Neuronal stem cell (in vitro differentiated cells): ENCODE data around the gene PGC.

Experiments used
- DNase-seq: peaks from one replicate; pipeline ENCODE4 v3.0.0-alpha.2; 2013; ENCODE audit warnings: low spot score
- H2AFZ ChIP-seq: one replicate; pipeline ENCODE4 v1.6.1; 2013; ENCODE audit warnings: mild to moderate bottlenecking, low read length, inconsistent platforms
- H2AK5ac ChIP-seq: 2 replicates; pipeline ENCODE4 v1.6.1; 2013; ENCODE audit warnings: low read depth, mild to moderate bottlenecking, inconsistent platforms, low read length, moderate library complexity, mixed read lengths
- H2BK120ac ChIP-seq: 2 replicates; pipeline ENCODE4 v1.6.1; 2013; ENCODE audit warnings: low read depth, mild to moderate bottlenecking, inconsistent platforms, low read length, moderate library complexity, mixed read lengths
- H2BK12ac ChIP-seq: one replicate; pipeline ENCODE4 v1.6.1; 2013; ENCODE audit warnings: low read length, inconsistent platforms
- H2BK15ac ChIP-seq: 2 replicates; pipeline ENCODE4 v1.6.1; 2013; ENCODE audit warnings: mild to moderate bottlenecking, low read length, inconsistent platforms, mixed read lengths
- H2BK5ac ChIP-seq: one replicate; pipeline ENCODE4 v1.6.1; 2013; ENCODE audit warnings: inconsistent platforms, mild to moderate bottlenecking, low read length, moderate library complexity
- H3K14ac ChIP-seq: one replicate; pipeline ENCODE4 v1.6.1; 2013; ENCODE audit warnings: low read length, inconsistent platforms
- H3K18ac ChIP-seq: 2 replicates; pipeline ENCODE4 v1.6.1; 2013; ENCODE audit warnings: low read length, inconsistent platforms
- H3K23ac ChIP-seq: 2 replicates; pipeline ENCODE4 v1.6.1; 2013; ENCODE audit warnings: low read depth, mild to moderate bottlenecking, mixed read lengths, low read length, inconsistent platforms; ENCODE audit not compliant: poor library complexity
- H3K27ac ChIP-seq: replicated peaks from 3 replicates; pipeline ENCODE4 v1.5.1; 2013; ENCODE audit warnings: low read length, inconsistent platforms
- H3K27me3 ChIP-seq, 3 experiments: 2 replicates each; pipeline ENCODE4 v1.6.1; 2013; ENCODE audit warnings: low read length in 3 of 3, mild to moderate bottlenecking in 2 of 3, inconsistent platforms in 1 of 3, low read depth in 1 of 3, mixed read lengths in 1 of 3, moderate library complexity in 1 of 3; ENCODE audit not compliant: control insufficient read depth in 3 of 3, insufficient read depth in 3 of 3
- H3K36me3 ChIP-seq, 2 donors: replicated peaks in 1 of 2; 2 replicates each; pipeline ENCODE4 v1.6.1; 2013; ENCODE audit warnings: low read length in 2 of 2; ENCODE audit not compliant: control insufficient read depth in 2 of 2, insufficient read depth in 2 of 2
- H3K4ac ChIP-seq: 2 replicates; pipeline ENCODE4 v1.6.1; 2013; ENCODE audit warnings: inconsistent platforms, mild to moderate bottlenecking, low read length, moderate library complexity
- H3K4me1 ChIP-seq, 2 donors: 1 replicate in 1 of 2; 2 replicates in 1 of 2; pipeline ENCODE4 v1.6.1; 2013; ENCODE audit warnings: low read length in 2 of 2, low read depth in 1 of 2; ENCODE audit not compliant: control insufficient read depth in 2 of 2, insufficient read depth in 1 of 2
- H3K4me2 ChIP-seq: one replicate; pipeline ENCODE4 v1.6.1; 2013; ENCODE audit warnings: mild to moderate bottlenecking, low read length, inconsistent platforms; ENCODE audit not compliant: insufficient read depth, poor library complexity, severe bottlenecking
- H3K4me3 ChIP-seq, 2 donors: 2 replicates each; pipeline ENCODE4 v1.5.1; 2013; ENCODE audit warnings: low read length in 2 of 2, mild to moderate bottlenecking in 2 of 2, inconsistent platforms in 1 of 2, moderate library complexity in 1 of 2
- H3K79me1 ChIP-seq: one replicate; pipeline ENCODE4 v1.6.1; 2013; ENCODE audit warnings: low read depth, mild to moderate bottlenecking, inconsistent platforms, low read length, moderate library complexity
- H3K9ac ChIP-seq: one replicate; pipeline ENCODE4 v1.6.1; 2013; ENCODE audit warnings: mild to moderate bottlenecking, low read depth, low read length, inconsistent platforms; ENCODE audit not compliant: poor library complexity
- H3K9me3 ChIP-seq, 2 donors: replicated peaks in 1 of 2; 2 replicates each; pipeline versions ENCODE3 to v1.6.1; 2013; ENCODE audit warnings: low read length in 2 of 2, mild to moderate bottlenecking in 2 of 2, inconsistent platforms in 1 of 2, low read depth in 1 of 2, mixed read lengths in 1 of 2, moderate library complexity in 1 of 2; ENCODE audit not compliant: control insufficient read depth in 2 of 2, insufficient read depth in 1 of 2
- H4K8ac ChIP-seq: one replicate; pipeline ENCODE4 v1.6.1; 2013; ENCODE audit warnings: low read depth, mild to moderate bottlenecking, inconsistent platforms, low read length, moderate library complexity
- H4K91ac ChIP-seq: one replicate; pipeline ENCODE4 v1.6.1; 2013; ENCODE audit warnings: low read length, low read depth, mild to moderate bottlenecking, inconsistent platforms; ENCODE audit not compliant: poor library complexity
- WGBS, 2 donors: extraction: QIAGEN DNeasy Blood & Tissue Kit; methylation state at CpG; one replicate each; pipeline ENCODE4 v1.1.7; 2013; ENCODE audit warnings: missing lambda C conversion rate in 2 of 2, mixed read lengths in 1 of 2; ENCODE audit not compliant: insufficient read length in 2 of 2, insufficient replicate concordance in 1 of 2; ENCODE audit errors: extremely low coverage in 2 of 2; 5-methylcytosine and 5-hydroxymethylcytosine counted together

Gene PGC

DNA sequence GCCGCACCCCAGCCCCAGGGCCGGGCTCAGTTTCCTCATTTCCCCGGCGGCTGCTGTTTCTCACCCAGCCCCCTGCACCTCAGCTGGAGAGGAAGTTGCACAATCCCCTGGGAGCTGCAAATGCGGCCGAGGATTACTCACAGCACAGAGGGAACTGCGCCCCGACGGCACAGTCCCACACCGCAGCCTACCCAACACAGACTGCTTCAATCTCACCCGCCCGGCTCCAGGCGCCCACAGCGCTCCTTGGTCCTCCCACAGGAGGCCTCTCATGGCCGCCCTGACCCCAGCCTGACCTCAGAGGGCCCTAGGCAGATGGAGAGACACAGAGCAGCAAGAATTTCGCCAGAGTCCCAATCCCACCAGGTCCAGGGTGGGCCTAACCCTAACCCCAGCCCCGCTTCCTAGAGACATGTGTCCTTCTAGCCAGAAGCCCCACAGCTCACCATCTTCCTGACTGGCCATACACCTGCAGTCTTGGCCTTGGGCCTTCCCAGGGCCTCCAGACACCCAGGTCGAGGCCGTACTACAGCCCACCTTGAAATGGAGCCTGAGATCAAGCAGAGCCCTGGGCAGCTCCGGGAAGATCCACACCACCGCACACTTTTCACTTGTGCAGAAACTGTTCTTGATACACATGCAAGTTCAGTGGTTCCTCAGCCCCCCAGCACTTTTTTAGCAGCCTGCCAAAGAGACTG lies 23.5 kb downstream of the PGC start:
- H3K4me2 ChIP-seq, result no peak overlapping the region
- DNase-seq, result no peak
- H4K91ac ChIP-seq, result no peak overlapping the region
- peak overlapping the region; percentile 9 for H2AFZ ChIP-seq
- H2BK12ac ChIP-seq, result no peak overlapping the region
- H3K27me3 ChIP-seq, result peaks cover 0 to 25% (median 0%) of the 10 kb centered on the region in 3 experiments
- H3K27ac ChIP-seq, result no peak overlapping the region
- H3K14ac ChIP-seq, result no peak overlapping the region
- peaks cover 0 to 2% of the 10 kb centered on the region in 2 donors for H3K4me1 ChIP-seq
- H3K18ac ChIP-seq, result peak overlapping the region; percentile 70
- H2BK15ac ChIP-seq, result no peak overlapping the region
- peak overlapping the region; percentile 68 for H2BK5ac ChIP-seq
- H4K8ac ChIP-seq, result no peak overlapping the region
- no peak overlapping the region for H2AK5ac ChIP-seq
- peak overlapping the region; percentile 37 for H3K4ac ChIP-seq
- no peak overlapping the region for H3K4me3 ChIP-seq
- no peak overlapping the region for H2BK120ac ChIP-seq
- H3K36me3 ChIP-seq, result no peaks in the 10 kb centered on the region
- peak overlapping the region; percentile 30 for H3K9ac ChIP-seq
- no peaks in the 10 kb centered on the region for H3K9me3 ChIP-seq
- no peak overlapping the region for H3K23ac ChIP-seq
- H3K79me1 ChIP-seq, result no peaks in the 10 kb centered on the region
- WGBS, 2 donors, result no CpG with 5 or more reads among the region's 21 CpGs

DNA sequence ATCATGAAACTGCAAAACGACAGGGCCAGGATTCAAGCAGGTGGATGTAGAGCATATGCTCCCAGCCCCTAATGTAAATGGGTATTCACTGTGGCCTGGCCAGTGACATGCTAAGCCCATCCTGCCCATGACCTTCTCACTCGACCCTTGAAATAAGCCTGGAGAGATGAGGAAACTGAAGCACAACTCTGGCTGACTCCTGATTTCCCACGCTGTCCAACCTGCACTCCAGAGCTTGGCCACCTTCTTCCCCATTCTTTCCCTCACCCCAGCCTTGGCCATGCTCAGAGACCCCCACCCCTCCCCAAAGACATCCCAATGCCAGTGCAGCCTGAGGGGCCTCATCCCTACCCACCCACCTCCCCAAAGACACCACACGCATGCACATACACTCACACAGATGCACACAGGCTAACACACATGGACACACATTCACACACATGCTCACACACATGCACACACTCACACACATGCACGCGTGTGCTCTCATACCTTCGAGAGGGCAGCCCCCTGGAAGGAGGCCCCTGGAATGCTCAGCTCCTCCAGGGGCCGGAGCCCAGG lies 24.1 kb downstream of the PGC start:
- WGBS, 2 donors, result no CpG with 5 or more reads among the region's 8 CpGs
- Histone ChIP-seq H4K91ac (no peak overlapping the region), H2BK12ac (no peak overlapping the region), H3K9ac (no peak overlapping the region), H4K8ac (peak overlapping the region; percentile 43), H3K27me3 (peaks cover 0 to 18% (median 0%) of the 10 kb centered on the region in 3 experiments), H3K4me3 (no peak overlapping the region), H2BK5ac (peak overlapping the region; percentile 68), H3K36me3 (no peaks in the 10 kb centered on the region), H2BK15ac (no peak overlapping the region), H3K18ac (peak overlapping the region; percentile 22), H3K79me1 (no peaks in the 10 kb centered on the region), H3K27ac (no peak overlapping the region), H3K14ac (no peak overlapping the region), H3K4me2 (no peak overlapping the region), H3K9me3 (no peaks in the 10 kb centered on the region), H3K4me1 (peaks cover 0 to 2% of the 10 kb centered on the region in 2 donors), H2AFZ (no peak overlapping the region), H3K23ac (no peak overlapping the region), H2BK120ac (no peak overlapping the region), H2AK5ac (peak overlapping the region; percentile 12), H3K4ac (peak overlapping the region; percentile 37)
- no peak for DNase-seq

DNA sequence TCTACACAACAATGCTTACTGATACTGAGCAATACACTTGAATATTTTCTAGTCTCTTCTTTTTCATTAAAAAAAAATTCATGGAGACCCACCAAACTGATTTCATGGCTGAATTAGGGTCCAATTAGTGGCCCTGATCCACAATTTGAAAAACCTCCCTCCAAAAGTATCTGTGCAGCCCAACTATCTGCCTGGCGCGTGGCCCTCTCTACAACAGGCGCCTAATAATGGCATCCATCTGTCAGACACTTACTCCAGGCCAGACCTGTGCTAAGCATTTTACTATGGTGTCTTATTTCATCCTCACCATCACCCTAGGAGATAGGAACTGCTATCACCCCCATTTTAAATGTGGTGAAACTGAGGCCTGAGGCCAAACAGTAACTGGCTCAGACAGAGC lies 25.8 kb downstream of the PGC start:
- Histone ChIP-seq H3K23ac (no peak overlapping the region), H3K36me3 (no peaks in the 10 kb centered on the region), H2BK5ac (no peak overlapping the region), H2AFZ (no peak overlapping the region), H3K4me2 (no peak overlapping the region), H2BK15ac (no peak overlapping the region), H3K27ac (no peak overlapping the region), H3K9ac (no peak overlapping the region), H4K91ac (no peak overlapping the region), H3K9me3 (no peaks in the 10 kb centered on the region), H3K27me3 (peaks cover 0 to 12% (median 0%) of the 10 kb centered on the region in 3 experiments), H3K4me3 (no peak overlapping the region), H2AK5ac (no peak overlapping the region), H3K4me1 (peaks cover 0 to 2% of the 10 kb centered on the region in 2 donors), H4K8ac (no peak overlapping the region), H3K14ac (no peak overlapping the region), H2BK12ac (no peak overlapping the region), H2BK120ac (no peak overlapping the region), H3K18ac (no peak overlapping the region), H3K4ac (no peak overlapping the region), H3K79me1 (no peaks in the 10 kb centered on the region)
- no CpG with 5 or more reads among the region's 3 CpGs for WGBS, 2 donors
- no peak for DNase-seq

DNA sequence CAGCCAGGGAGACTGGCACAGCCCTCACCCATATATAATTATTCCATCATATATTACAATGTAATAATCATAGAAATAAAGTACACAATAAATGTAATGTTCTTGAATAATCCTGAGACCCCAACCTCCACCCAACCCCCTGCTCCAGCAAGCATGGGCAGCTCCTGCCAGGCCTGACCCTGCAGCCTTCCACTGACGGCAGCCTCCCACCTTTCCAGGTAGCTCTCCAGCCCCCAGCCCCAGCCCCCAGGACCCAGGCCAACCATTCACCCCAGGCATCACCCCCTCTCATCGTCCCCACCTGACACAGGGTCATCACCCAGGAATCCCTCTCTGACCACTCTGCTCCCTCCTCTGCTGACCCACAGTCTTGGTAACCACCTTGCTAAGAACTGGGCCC lies 26.4 kb downstream of the PGC start:
- Histone ChIP-seq H3K4me1 (peaks cover 0 to 2% of the 10 kb centered on the region in 2 donors), H3K79me1 (no peaks in the 10 kb centered on the region), H2BK5ac (peak overlapping the region; percentile 59), H2BK120ac (no peak overlapping the region), H3K27ac (no peak overlapping the region), H3K9me3 (no peaks in the 10 kb centered on the region), H3K27me3 (peaks cover 0 to 8% (median 0%) of the 10 kb centered on the region in 3 experiments), H2BK12ac (no peak overlapping the region), H3K4me3 (no peak overlapping the region), H3K9ac (no peak overlapping the region), H4K91ac (no peak overlapping the region), H3K23ac (peak overlapping the region; percentile 34), H2BK15ac (no peak overlapping the region), H3K4me2 (no peak overlapping the region), H3K4ac (no peak overlapping the region), H2AK5ac (no peak overlapping the region), H3K36me3 (no peaks in the 10 kb centered on the region), H2AFZ (no peak overlapping the region), H3K18ac (no peak overlapping the region), H4K8ac (no peak overlapping the region), H3K14ac (peak overlapping the region; percentile 49)
- no CpG with 5 or more reads among the region's 2 CpGs for WGBS, 2 donors
- DNase-seq, result no peak
